ENCODE data around the gene MRI1. TPM values are rescaled to one million over a fixed set of nuclear protein-coding genes. Genes with fewer than 3 reads are reported as not detected.
"Not testable (repeated sequence)": the region's sequence is repeated elsewhere in the genome, so short reads cannot be mapped to it uniquely, and the experiment has no call there.

Gene MRI1
- total and polyA plus RNA-seq, 2 experiments from 2014 or later, result 12.3 to 44.5 TPM

GRCh38 chr19:13778847-13779246, 14.5 kb downstream of the MRI1 start:
- no peak overlapping the region for H3K27ac Mint-ChIP-seq
- H3K27me3 Mint-ChIP-seq (ENCODE audit: insufficient read depth, low read depth, poor library complexity), result peaks cover 30% of the 10 kb centered on the region
- H4K20me1 ChIP-seq (replicated peaks; ENCODE audit: insufficient read depth), result peaks cover 12% of the 10 kb centered on the region
- H3K9me3 Mint-ChIP-seq, result no peaks in the 10 kb centered on the region; the same call in 2 of the 3 replicates
- peaks cover 27% of the 10 kb centered on the region for H3K79me2 ChIP-seq (replicated peaks; ENCODE audit: insufficient read depth)
- H3K9me2 ChIP-seq (ENCODE audit: insufficient read depth), result no peaks in the 10 kb centered on the region
- 0 out of 2 replicates have a peak, but pooled peaks cover 4% of the 10 kb centered on the region for H3K36me3 ChIP-seq (ENCODE audit: insufficient read depth)
- H3K27ac ChIP-seq (ENCODE audit: low read depth), result no peak overlapping the region
- H3K4me1 ChIP-seq (ENCODE audit: insufficient read depth), result peaks cover 8% of the 10 kb centered on the region; the same call in 1 of the 2 replicates
- ATAC-seq (no peak), DNase-seq (ENCODE audit: low spot score) (no peak)
- no peak overlapping the region for H3K4me2 ChIP-seq
- H3K36me3 Mint-ChIP-seq (ENCODE audit: low read depth), result peaks cover 42% of the 10 kb centered on the region
- H3K4me3 ChIP-seq, result no peak overlapping the region
- peaks cover 17% of the 10 kb centered on the region for H3K4me1 Mint-ChIP-seq
- no peaks in the 10 kb centered on the region for H3K27me3 ChIP-seq (ENCODE audit: insufficient read depth)
- no peak overlapping the region for H3K4me3 Mint-ChIP-seq
- H2AFZ ChIP-seq, result no peak overlapping the region
- no peak for TF ChIP-seq CREB1 (CRISPR knock-in tag; IDR thresholded peaks at IDR 0.05; ENCODE audit: low read depth)
- no peak for TF ChIP-seq STAT1 (IDR thresholded peaks at IDR 0.05; ENCODE audit: unreplicated experiment)
- TF ChIP-seq, protein P1, sequence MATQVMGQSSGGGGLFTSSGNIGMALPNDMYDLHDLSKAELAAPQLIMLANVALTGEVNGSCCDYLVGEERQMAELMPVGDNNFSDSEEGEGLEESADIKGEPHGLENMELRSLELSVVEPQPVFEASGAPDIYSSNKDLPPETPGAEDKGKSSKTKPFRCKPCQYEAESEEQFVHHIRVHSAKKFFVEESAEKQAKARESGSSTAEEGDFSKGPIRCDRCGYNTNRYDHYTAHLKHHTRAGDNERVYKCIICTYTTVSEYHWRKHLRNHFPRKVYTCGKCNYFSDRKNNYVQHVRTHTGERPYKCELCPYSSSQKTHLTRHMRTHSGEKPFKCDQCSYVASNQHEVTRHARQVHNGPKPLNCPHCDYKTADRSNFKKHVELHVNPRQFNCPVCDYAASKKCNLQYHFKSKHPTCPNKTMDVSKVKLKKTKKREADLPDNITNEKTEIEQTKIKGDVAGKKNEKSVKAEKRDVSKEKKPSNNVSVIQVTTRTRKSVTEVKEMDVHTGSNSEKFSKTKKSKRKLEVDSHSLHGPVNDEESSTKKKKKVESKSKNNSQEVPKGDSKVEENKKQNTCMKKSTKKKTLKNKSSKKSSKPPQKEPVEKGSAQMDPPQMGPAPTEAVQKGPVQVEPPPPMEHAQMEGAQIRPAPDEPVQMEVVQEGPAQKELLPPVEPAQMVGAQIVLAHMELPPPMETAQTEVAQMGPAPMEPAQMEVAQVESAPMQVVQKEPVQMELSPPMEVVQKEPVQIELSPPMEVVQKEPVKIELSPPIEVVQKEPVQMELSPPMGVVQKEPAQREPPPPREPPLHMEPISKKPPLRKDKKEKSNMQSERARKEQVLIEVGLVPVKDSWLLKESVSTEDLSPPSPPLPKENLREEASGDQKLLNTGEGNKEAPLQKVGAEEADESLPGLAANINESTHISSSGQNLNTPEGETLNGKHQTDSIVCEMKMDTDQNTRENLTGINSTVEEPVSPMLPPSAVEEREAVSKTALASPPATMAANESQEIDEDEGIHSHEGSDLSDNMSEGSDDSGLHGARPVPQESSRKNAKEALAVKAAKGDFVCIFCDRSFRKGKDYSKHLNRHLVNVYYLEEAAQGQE (IDR thresholded peaks at IDR 0.05; ENCODE audit: unreplicated experiment), result no peak
- TF ChIP-seq, protein P2, sequence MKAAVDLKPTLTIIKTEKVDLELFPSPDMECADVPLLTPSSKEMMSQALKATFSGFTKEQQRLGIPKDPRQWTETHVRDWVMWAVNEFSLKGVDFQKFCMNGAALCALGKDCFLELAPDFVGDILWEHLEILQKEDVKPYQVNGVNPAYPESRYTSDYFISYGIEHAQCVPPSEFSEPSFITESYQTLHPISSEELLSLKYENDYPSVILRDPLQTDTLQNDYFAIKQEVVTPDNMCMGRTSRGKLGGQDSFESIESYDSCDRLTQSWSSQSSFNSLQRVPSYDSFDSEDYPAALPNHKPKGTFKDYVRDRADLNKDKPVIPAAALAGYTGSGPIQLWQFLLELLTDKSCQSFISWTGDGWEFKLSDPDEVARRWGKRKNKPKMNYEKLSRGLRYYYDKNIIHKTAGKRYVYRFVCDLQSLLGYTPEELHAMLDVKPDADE (IDR thresholded peaks at IDR 0.05), result no peak
- peak; percentile 16; the same call in 1 of the 2 replicates for TF ChIP-seq POLR2AphosphoS5 (IDR thresholded peaks at IDR 0.05; ENCODE audit: low read depth)
- TF ChIP-seq ZNF331 (CRISPR knock-in tag; IDR thresholded peaks at IDR 0.05; ENCODE audit: low read depth), result no peak
- H3F3A ChIP-seq (replicated peaks; ENCODE audit: low read depth), result peaks cover 15% of the 10 kb centered on the region; the same call in 1 of the 2 replicates

GRCh38 chr19:13779794-13780193, 15.5 kb downstream of the MRI1 start:
- H3K27me3 Mint-ChIP-seq (ENCODE audit: insufficient read depth, low read depth, poor library complexity), result peaks cover 25% of the 10 kb centered on the region
- Histone ChIP-seq H3K79me2 (replicated peaks; ENCODE audit: insufficient read depth) (peaks cover 23% of the 10 kb centered on the region), H3F3A (replicated peaks; ENCODE audit: low read depth) (peaks cover 15% of the 10 kb centered on the region; the same call in 1 of the 2 replicates), H4K20me1 (replicated peaks; ENCODE audit: insufficient read depth) (peaks cover 12% of the 10 kb centered on the region)
- H3K36me3 Mint-ChIP-seq (ENCODE audit: low read depth), result peaks cover 42% of the 10 kb centered on the region
- not testable (repeated sequence) for H3K36me3 ChIP-seq (ENCODE audit: insufficient read depth); ATAC-seq; H3K9me3 Mint-ChIP-seq; H3K4me1 ChIP-seq (ENCODE audit: insufficient read depth); H3K4me3 Mint-ChIP-seq; H2AFZ ChIP-seq; H3K27ac ChIP-seq (ENCODE audit: low read depth); DNase-seq (ENCODE audit: low spot score); H3K27me3 ChIP-seq (ENCODE audit: insufficient read depth); H3K9me2 ChIP-seq (ENCODE audit: insufficient read depth); H3K4me2 ChIP-seq; H3K4me3 ChIP-seq; H3K27ac Mint-ChIP-seq
- peaks cover 20% of the 10 kb centered on the region for H3K4me1 Mint-ChIP-seq

Measured in GM23338 (cell line).